GM21423 (cell line): Measurements from ENCODE around the gene PCDHGB4.
A peak's percentile ranks its signal among the peaks of the same experiment; 100 is the strongest.
"Not testable (repeated sequence)": the region's sequence is repeated elsewhere in the genome, so short reads cannot be mapped to it uniquely, and the experiment has no call there.

Experiments
- ATAC-seq: cut with Tn5 transposase; IDR thresholded peaks from one replicate; pipeline ENCODE4 v1.9.1; 2021; ENCODE audit warnings: mild to moderate bottlenecking, moderate library complexity; ENCODE audit not compliant: unreplicated experiment

Gene PCDHGB4

GRCh38 chr5:141422742-141423291 is 35.3 kb downstream of the PCDHGB4 start:
- ATAC-seq = no peak

GRCh38 chr5:141427783-141428426 is 40.4 kb downstream of the PCDHGB4 start:
- no peak for ATAC-seq

- ATAC-seq = peak; percentile 86
Observed at GRCh38 chr5:141430332-141431113, 43.0 kb downstream of the PCDHGB4 start, which contains the start of gene PCDHGA12. Gene PCDHGA12 (plus strand): TSS chr5:141430507. CDS start chr5:141430760, 253 bp downstream.

- no peak for ATAC-seq
Observed at GRCh38 chr5:141431286-141431685, 43.8 kb downstream of the PCDHGB4 start.

- ATAC-seq = not testable (repeated sequence)
Observed at GRCh38 chr5:141432308-141432707, 44.8 kb downstream of the PCDHGB4 start.

- not testable (repeated sequence) for ATAC-seq
Observed at GRCh38 chr5:141432726-141433125, 45.2 kb downstream of the PCDHGB4 start.

- no peak for ATAC-seq
Observed at GRCh38 chr5:141434006-141434405, 46.5 kb downstream of the PCDHGB4 start.

GRCh38 chr5:141437221-141437620 is 49.7 kb downstream of the PCDHGB4 start:
- no peak for ATAC-seq

- no peak for ATAC-seq
Observed at GRCh38 chr5:141439411-141440141, 52.1 kb downstream of the PCDHGB4 start.
